Esophagus muscularis mucosa (tissue), 3 donors: ENCODE results near the gene HMGB2.

Source experiments
- EP300 ChIP-seq: sonication (generic); formaldehyde crosslinking; IDR thresholded peaks from one replicate; pipeline ENCODE4 v1.6.1; 2017; ENCODE audit warnings: antibody characterized with exemption
- TF ChIP-seq, protein P1 (sequence below), 3 experiments: fragments of 200-600 bp in 2 of 3; fragments of 450-650 bp in 1 of 3; sonication (generic) in 2 of 3; IDR thresholded peaks; one replicate each; pipeline ENCODE4 v1.5.1; 2017 to 2019; ENCODE audit warnings: antibody characterized with exemption in 3 of 3, mild to moderate bottlenecking in 2 of 3, moderate library complexity in 1 of 3

DNA sequence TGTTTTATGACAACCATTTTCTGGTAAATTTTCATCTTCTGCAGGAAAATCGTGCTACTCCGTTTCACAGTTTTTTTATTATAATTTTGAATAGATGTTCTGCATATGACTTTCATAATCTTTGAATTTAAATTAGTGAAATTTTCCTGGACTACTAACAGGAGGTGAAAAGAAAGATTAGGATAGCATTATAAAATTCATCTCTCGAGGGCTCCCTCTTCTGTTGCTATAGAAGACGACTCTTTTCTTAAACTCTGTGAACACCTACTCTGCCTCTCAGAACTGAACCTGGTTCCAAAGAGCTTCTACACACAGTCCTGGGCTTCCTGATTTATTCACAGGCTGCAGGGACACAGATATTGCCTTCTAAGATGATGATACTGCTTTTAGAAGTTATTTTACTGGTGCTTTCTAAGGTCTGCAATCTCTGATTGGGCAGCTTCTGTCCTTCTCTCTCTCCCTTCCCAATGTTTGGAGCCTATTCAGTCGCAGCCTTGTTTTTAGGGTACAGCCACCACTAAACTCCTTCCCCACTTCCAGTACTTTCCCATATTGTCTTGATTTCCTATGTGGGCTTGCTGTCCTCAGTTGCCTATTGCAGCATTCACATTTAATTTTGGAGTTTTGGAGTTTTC is 26.5 kb upstream of the HMGB2 start:
- TF ChIP-seq, protein P1, sequence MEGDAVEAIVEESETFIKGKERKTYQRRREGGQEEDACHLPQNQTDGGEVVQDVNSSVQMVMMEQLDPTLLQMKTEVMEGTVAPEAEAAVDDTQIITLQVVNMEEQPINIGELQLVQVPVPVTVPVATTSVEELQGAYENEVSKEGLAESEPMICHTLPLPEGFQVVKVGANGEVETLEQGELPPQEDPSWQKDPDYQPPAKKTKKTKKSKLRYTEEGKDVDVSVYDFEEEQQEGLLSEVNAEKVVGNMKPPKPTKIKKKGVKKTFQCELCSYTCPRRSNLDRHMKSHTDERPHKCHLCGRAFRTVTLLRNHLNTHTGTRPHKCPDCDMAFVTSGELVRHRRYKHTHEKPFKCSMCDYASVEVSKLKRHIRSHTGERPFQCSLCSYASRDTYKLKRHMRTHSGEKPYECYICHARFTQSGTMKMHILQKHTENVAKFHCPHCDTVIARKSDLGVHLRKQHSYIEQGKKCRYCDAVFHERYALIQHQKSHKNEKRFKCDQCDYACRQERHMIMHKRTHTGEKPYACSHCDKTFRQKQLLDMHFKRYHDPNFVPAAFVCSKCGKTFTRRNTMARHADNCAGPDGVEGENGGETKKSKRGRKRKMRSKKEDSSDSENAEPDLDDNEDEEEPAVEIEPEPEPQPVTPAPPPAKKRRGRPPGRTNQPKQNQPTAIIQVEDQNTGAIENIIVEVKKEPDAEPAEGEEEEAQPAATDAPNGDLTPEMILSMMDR (IDR thresholded peaks at IDR 0.05): peak; percentile 12 to 40 (median 16)
- no peak for TF ChIP-seq EP300
